BE2C (cell line): Measurements from ENCODE around the gene UCK1. TPM values are rescaled to one million over a fixed set of nuclear protein-coding genes. Genes with fewer than 3 reads are reported as not detected.

Experiments used
- DNase-seq: peaks from one replicate; pipeline ENCODE4 v3.0.0-alpha.2; 2020
- H3K27me3 ChIP-seq: fragments of 250-450 bp; sonication (Bioruptor Pico); 2 replicates; pipeline ENCODE4 v1.5.1; 2020; ENCODE audit warnings: mild to moderate bottlenecking
- H3K36me3 ChIP-seq: fragments of 250-450 bp; sonication (Bioruptor Pico); 2 replicates; pipeline ENCODE4 v1.5.1; 2020; ENCODE audit warnings: mild to moderate bottlenecking
- H3K4me1 ChIP-seq: fragments of 250-450 bp; sonication (Bioruptor Pico); 2 replicates; pipeline ENCODE4 v1.5.1; 2020
- H3K4me3 ChIP-seq: 2 replicates; pipeline ENCODE4 v1.5.1; 2011; ENCODE audit warnings: low read depth, low read length
- H3K9me3 ChIP-seq: fragments of 250-450 bp; sonication (Bioruptor Pico); 2 replicates; pipeline ENCODE4 v1.5.1; 2020
- polyA plus RNA-seq: library from polyadenylated mRNA; unstranded; fragments of >200 nt; gene quantifications from one replicate; pipeline ENCODE4 v1.2.1, GENCODE V29; 2012; ENCODE audit warnings: low read depth, missing spikeins; ENCODE audit not compliant: insufficient read length, insufficient read depth
- TF ChIP-seq, protein P1 (sequence below): IDR thresholded peaks from 2 replicates; pipeline ENCODE4 v1.5.1; 2012; ENCODE audit warnings: mild to moderate bottlenecking, low read depth, low read length

UCK1 gene
- polyA plus RNA-seq = 58.4 TPM

DNA sequence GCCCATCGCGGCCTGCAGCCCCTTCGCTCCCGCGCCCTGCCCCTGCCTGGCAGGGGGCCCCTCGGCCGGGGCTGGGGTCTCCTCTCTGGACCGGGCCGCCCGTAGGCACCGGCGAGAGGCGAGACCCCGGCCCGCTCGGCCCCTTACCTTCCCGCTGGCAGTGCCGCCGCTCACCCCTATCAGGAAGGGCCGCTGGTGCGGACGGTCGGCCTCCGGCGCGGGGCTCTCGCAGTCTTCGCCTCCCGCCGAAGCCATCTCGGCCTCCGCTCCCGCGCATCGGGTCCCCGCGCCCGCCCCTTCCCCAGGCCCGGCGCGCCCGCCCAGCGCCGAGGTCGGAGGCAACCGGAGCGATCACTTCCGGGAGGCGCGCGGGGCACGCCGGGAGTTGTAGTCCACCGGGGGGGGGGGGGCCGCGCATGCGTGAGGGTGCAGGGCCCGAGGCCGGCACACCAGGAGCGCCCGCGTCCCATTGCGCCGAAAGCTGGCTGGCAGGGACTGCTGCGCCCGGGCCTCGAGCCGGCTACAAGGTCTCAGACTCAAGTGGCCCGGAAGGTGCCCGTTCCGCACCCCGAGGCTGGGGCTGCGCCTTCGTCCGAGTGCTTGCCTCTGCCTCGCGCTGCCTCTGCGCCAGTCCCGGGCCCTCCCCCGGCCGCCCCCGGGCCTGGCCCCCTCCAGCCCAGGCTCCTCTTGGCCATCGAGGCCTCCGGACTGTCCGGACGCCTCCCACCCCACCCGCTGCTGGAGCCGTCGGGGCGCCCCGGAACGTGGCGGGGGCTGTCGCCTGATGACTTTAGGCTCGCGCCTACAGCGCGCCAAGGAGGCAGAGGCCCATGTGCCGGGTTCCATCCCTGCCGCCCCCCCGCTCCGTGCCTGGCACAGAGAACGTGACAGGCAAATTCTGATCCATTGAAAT is at the start of gene UCK1:
UCK1 (minus strand) TSS at position 344 of the 913 bp plus-strand sequence; CDS start at position 255, 89 bp downstream.
- DNase-seq = peak; percentile 89
- H3K4me3 ChIP-seq = peak within 1 kb of the TSS; percentile 73
- TF ChIP-seq, protein P1, sequence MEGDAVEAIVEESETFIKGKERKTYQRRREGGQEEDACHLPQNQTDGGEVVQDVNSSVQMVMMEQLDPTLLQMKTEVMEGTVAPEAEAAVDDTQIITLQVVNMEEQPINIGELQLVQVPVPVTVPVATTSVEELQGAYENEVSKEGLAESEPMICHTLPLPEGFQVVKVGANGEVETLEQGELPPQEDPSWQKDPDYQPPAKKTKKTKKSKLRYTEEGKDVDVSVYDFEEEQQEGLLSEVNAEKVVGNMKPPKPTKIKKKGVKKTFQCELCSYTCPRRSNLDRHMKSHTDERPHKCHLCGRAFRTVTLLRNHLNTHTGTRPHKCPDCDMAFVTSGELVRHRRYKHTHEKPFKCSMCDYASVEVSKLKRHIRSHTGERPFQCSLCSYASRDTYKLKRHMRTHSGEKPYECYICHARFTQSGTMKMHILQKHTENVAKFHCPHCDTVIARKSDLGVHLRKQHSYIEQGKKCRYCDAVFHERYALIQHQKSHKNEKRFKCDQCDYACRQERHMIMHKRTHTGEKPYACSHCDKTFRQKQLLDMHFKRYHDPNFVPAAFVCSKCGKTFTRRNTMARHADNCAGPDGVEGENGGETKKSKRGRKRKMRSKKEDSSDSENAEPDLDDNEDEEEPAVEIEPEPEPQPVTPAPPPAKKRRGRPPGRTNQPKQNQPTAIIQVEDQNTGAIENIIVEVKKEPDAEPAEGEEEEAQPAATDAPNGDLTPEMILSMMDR = no peak
- H3K36me3 ChIP-seq = peaks cover 15% of the 10 kb centered on the region
- H3K9me3 ChIP-seq = no peaks in the 10 kb centered on the region
- H3K27me3 ChIP-seq = no peaks in the 10 kb centered on the region
- no peaks in the 10 kb centered on the region for H3K4me1 ChIP-seq

DNA sequence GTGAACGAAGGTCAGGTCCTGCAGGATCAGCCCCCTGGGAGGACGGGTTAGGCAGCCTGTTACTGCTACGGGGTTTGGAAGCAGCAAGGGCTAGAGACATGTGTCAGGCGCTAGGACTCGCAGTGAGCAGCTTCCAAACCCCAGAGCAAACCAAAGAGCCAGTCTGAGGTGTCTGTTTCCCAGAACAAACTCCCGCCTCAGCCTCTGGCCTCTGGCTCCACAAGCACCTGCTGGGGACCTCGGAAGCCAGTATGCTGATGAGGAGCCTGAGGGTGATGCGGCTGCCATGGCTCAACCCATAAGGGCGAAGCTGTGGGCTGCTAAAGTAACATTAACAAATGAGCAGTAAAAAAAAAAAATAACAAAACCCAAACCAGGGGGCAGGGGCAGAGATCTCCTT is 49.3 kb upstream of the UCK1 start:
- Histone ChIP-seq H3K9me3 (no peaks in the 10 kb centered on the region), H3K36me3 (peaks cover 12% of the 10 kb centered on the region), H3K4me3 (no peak overlapping the region), H3K4me1 (no peaks in the 10 kb centered on the region), H3K27me3 (no peaks in the 10 kb centered on the region)
- DNase-seq = no peak
- TF ChIP-seq, protein P1 = no peak

DNA sequence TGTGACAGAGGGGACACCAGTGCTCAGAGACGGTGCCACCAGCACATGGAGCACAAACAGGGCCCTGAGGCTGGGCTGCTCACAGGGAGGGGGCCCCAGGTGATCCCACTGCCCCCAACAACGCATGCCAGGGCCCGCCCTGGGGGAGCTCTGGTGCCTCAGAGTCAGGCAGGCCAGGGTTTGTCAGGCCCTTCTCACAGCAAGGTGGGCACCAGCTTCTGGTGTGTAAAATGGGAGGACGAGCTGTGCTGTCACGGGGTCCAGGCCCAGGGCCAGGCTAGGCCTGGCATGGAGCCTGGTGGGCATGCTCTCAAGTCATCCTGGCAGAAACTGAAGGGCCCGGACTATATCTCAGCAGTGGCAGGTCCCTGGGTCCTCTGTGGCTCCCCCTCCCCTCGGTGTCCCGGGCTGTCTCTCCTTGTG is 48.7 kb upstream of the UCK1 start:
- Histone ChIP-seq H3K27me3 (no peaks in the 10 kb centered on the region), H3K36me3 (peaks cover 7% of the 10 kb centered on the region), H3K4me3 (no peak overlapping the region)

DNA sequence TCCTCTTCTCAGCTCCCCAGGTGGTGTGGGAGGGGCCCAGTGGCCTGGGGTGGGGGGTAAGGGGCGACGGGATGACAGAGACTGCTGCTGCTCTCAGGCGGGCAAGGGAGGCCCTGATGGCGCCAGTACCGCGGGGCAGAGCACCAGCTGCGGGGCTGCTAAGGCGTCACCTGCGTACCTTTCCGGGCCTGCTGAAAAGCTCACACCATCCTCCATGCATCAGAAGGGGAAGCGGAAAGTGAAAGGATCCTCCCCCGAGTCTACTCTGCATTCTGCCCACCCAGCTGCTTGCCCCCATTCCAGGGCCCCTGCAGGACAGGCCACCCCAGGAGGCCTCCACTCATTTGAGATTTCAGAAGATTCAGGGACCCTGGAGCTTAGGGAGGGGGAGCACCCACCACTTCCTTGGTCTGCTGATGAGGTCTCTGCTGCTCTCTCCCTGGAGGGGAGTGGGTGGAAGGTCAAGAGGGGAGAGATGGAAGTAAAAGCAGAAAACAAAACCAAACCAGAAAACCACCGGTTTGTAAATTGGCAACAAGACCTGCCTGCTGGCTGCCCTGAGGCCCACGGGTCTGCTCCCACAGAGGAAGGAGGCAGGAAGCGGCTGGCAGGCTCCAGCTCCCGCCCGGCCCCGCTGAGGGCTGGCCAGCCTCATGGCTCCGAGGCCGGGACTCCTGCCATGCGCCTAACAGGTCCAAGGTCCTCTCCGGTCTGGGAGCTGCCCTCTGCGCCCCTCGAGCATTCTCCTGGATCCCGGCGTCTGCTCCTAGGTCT is 47.9 kb upstream of the UCK1 start:
- Histone ChIP-seq H3K9me3 (no peaks in the 10 kb centered on the region), H3K4me1 (no peaks in the 10 kb centered on the region), H3K36me3 (peaks cover 5% of the 10 kb centered on the region; the same call in 1 of the 2 replicates), H3K4me3 (no peak overlapping the region), H3K27me3 (no peaks in the 10 kb centered on the region)
- DNase-seq = no peak
- TF ChIP-seq, protein P1 = no peak

More for the DNA sequence above, 48.7 kb upstream of the UCK1 start:
- no peak for DNase-seq
- Histone ChIP-seq H3K4me1 (no peaks in the 10 kb centered on the region), H3K9me3 (no peaks in the 10 kb centered on the region)
- TF ChIP-seq, protein P1 = no peak

DNA sequence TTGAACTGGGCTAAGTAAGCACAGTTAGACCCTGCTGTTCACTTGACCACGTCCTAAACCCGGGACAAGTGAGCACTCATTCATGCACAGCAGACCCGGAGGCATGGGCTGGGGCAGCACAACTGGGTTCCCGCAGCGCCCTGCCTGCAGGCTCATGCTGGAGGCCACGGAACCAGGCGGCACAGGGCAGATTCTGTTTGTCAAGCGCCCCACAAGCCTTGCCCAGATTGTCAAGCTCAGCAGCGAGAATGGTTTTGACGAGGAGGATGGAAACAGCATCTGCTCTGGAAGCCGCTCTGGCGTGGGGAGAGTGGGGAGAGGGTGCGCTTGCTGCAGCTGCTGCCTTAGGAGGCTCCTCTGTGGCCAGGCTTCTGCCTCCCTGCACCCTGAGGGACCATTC is 47.0 kb upstream of the UCK1 start:
- Histone ChIP-seq H3K36me3 (peaks cover 5% of the 10 kb centered on the region; the same call in 1 of the 2 replicates), H3K4me1 (no peaks in the 10 kb centered on the region), H3K4me3 (no peak overlapping the region), H3K27me3 (no peaks in the 10 kb centered on the region), H3K9me3 (no peaks in the 10 kb centered on the region; the same call in 1 of the 2 replicates)
- no peak for DNase-seq
- TF ChIP-seq, protein P1 = no peak
